PC-9 (cell line): ENCODE data around the gene DRC3.

Source experiments
- CTCF ChIP-seq: fragments of 200-600 bp; sonication (generic); conservative IDR thresholded peaks from 2 replicates; pipeline ENCODE4 v1.6.1; 2017; ENCODE audit warnings: mixed run types, antibody characterized with exemption, mild to moderate bottlenecking, moderate library complexity
- EZH2 ChIP-seq: fragments of 200-600 bp; sonication (generic); IDR thresholded peaks from 2 replicates; pipeline ENCODE4 v1.8.0; 2017; ENCODE audit warnings: antibody characterized with exemption, low read depth

DNA sequence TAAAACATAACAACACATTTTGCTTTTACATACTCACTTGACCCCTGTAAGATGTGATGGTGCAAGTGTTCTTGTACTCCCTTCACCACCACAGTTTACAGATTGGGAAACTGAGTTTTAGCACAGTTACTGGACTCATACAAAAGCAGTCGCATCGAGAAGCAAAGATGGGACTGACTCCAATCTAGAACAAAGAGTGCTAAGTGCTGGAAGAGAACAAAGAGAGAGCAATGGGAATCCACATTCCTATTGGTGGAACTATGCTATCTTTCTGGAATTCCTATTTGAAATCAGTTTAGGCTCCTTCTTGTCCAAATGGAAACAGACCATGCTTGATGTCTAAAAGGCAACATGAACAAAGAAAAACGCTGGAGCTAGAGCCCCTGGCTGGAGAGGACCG lies 9.6 kb upstream of the DRC3 start:
- no peak for TF ChIP-seq EZH2
- no peak for TF ChIP-seq CTCF
